GM18505 (cell line): ENCODE results near the gene RSBN1.

Experiments
- ATAC-seq: cut with Tn5 transposase; IDR thresholded peaks from one replicate; pipeline ENCODE4 v1.9.1; 2021; ENCODE audit not compliant: unreplicated experiment
- POLR2A ChIP-seq: IDR thresholded peaks from 4 replicates; pipeline ENCODE4 v1.6.1; 2011; ENCODE audit warnings: borderline replicate concordance; ENCODE audit not compliant: insufficient read depth, insufficient read length; ENCODE audit errors: extremely low read depth

Gene RSBN1

GRCh38 chr1:113714606-113715269 is 97.5 kb downstream of the RSBN1 start:
- no peak for ATAC-seq
- no peak for TF ChIP-seq POLR2A
